Retinal pigment epithelial cell (primary cell): Measurements from ENCODE around the gene PCYT1A.
A peak's percentile ranks its signal among the peaks of the same experiment; 100 is the strongest.

Experiments used
- DNase-seq: peaks from one replicate; pipeline ENCODE4 v3.0.0-alpha.2; 2010; ENCODE audit warnings: low read depth
- H3K4me3 ChIP-seq: 2 replicates; pipeline ENCODE4 v1.5.1; 2011; ENCODE audit warnings: mild to moderate bottlenecking, low read length, control low read depth, moderate library complexity
- CTCF ChIP-seq: conservative IDR thresholded peaks from 2 replicates; pipeline ENCODE4 v1.5.1; 2011; ENCODE audit warnings: low read depth, low read length, control low read depth, inconsistent platforms

The PCYT1A gene

GRCh38 chr3:196194542-196194915, 93.0 kb downstream of the PCYT1A start:
- H3K4me3 ChIP-seq = no peak overlapping the region
- no peak for TF ChIP-seq CTCF
- DNase-seq = no peak

- no peak overlapping the region for H3K4me3 ChIP-seq
- no peak for TF ChIP-seq CTCF
- DNase-seq = no peak
Measured at GRCh38 chr3:196193736-196194541, 93.6 kb downstream of the PCYT1A start.

GRCh38 chr3:196193133-196193735, 94.3 kb downstream of the PCYT1A start:
- H3K4me3 ChIP-seq = no peak overlapping the region
- DNase-seq = no peak
- TF ChIP-seq CTCF = no peak

- no peak for DNase-seq
- no peak overlapping the region for H3K4me3 ChIP-seq
Measured at GRCh38 chr3:196192524-196193051, 94.9 kb downstream of the PCYT1A start.

GRCh38 chr3:196192036-196192523, 95.4 kb downstream of the PCYT1A start:
- peak; percentile 14 for TF ChIP-seq CTCF
- no peak for DNase-seq
- H3K4me3 ChIP-seq = no peak overlapping the region

More at GRCh38 chr3:196192524-196193051, 94.9 kb downstream of the PCYT1A start:
- TF ChIP-seq CTCF = no peak

- no peak for DNase-seq
- H3K4me3 ChIP-seq = no peak overlapping the region
- no peak for TF ChIP-seq CTCF
Measured at GRCh38 chr3:196189566-196190347, 97.8 kb downstream of the PCYT1A start.
